ENCODE results near the gene NOL4L.
"Not testable (repeated sequence)": the region's sequence is repeated elsewhere in the genome, so short reads cannot be mapped to it uniquely, and the experiment has no call there.

Gene NOL4L

GRCh38 chr20:32581839-32582658, 3.1 kb downstream of the NOL4L start:
- no peak for DNase-seq (ENCODE audit: low read depth)
- H3K4me3 ChIP-seq (ENCODE audit: low read depth, low read length) = no peak overlapping the region
- TF ChIP-seq CTCF (IDR thresholded peaks at IDR 0.05; ENCODE audit: control insufficient read depth, extremely low read depth, insufficient read depth) = no peak

- TF ChIP-seq CTCF (IDR thresholded peaks at IDR 0.05; ENCODE audit: control insufficient read depth, extremely low read depth, insufficient read depth) = no peak
- no peak overlapping the region for H3K4me3 ChIP-seq (ENCODE audit: low read depth, low read length)
- no peak for DNase-seq (ENCODE audit: low read depth)
Observed at GRCh38 chr20:32580970-32581838, 3.9 kb downstream of the NOL4L start.

GRCh38 chr20:32580219-32580969, 4.7 kb downstream of the NOL4L start:
- H3K4me3 ChIP-seq (ENCODE audit: low read depth, low read length) = no peak overlapping the region
- DNase-seq (ENCODE audit: low read depth) = no peak
- TF ChIP-seq CTCF (IDR thresholded peaks at IDR 0.05; ENCODE audit: control insufficient read depth, extremely low read depth, insufficient read depth) = no peak

GRCh38 chr20:32578840-32579390, 6.2 kb downstream of the NOL4L start:
- no peak overlapping the region for H3K4me3 ChIP-seq (ENCODE audit: low read depth, low read length)
- no peak for DNase-seq (ENCODE audit: low read depth)
- TF ChIP-seq CTCF (IDR thresholded peaks at IDR 0.05; ENCODE audit: control insufficient read depth, extremely low read depth, insufficient read depth) = no peak

GRCh38 chr20:32578062-32578461, 7.1 kb downstream of the NOL4L start:
- not testable (repeated sequence) for DNase-seq (ENCODE audit: low read depth); H3K4me3 ChIP-seq (ENCODE audit: low read depth, low read length)

- H3K4me3 ChIP-seq (ENCODE audit: low read depth, low read length) = no peak overlapping the region
- DNase-seq (ENCODE audit: low read depth) = no peak
- TF ChIP-seq CTCF (IDR thresholded peaks at IDR 0.05; ENCODE audit: control insufficient read depth, extremely low read depth, insufficient read depth) = no peak
Observed at GRCh38 chr20:32577657-32578056, 7.5 kb downstream of the NOL4L start.

Data from LNCaP clone FGC (cell line).